ENCODE results near the gene CBR1. TPM values are rescaled to one million over a fixed set of nuclear protein-coding genes. Genes with fewer than 3 reads are reported as not detected.

Gene CBR1
- polyA plus RNA-seq, 2 donors = 102 to 207 TPM

- Histone ChIP-seq H3K9me3 (ENCODE audit: control insufficient read depth in 2 of 2, insufficient read depth in 1 of 2, low read depth in 1 of 2, low read length in 1 of 2) (no peaks in the 10 kb centered on the region), H3K27me3 (ENCODE audit: control insufficient read depth in 1 of 2, insufficient read depth in 2 of 2, low read length in 2 of 2) (no peaks in the 10 kb centered on the region), H3K36me3 (ENCODE audit: control insufficient read depth in 2 of 2, insufficient read depth in 2 of 2, low read length in 1 of 2) (no peaks in the 10 kb centered on the region), H3K4me1 (ENCODE audit: control insufficient read depth in 2 of 2, insufficient read depth in 2 of 2, low read length in 1 of 2) (no peaks in the 10 kb centered on the region), H3K27ac (ENCODE audit: low read depth in 2 of 2, low read length in 1 of 2) (peak overlapping the region; percentile 41 to 65), H3K4me3 (ENCODE audit: low read depth in 1 of 2, low read length in 2 of 2) (no peak overlapping the region)
- WGBS, 2 donors = 41% methylated on average over 29 of the region's 29 CpGs
Measured at GRCh38 chr21:36104317-36105300, 34.8 kb downstream of the CBR1 start.

DNA sequence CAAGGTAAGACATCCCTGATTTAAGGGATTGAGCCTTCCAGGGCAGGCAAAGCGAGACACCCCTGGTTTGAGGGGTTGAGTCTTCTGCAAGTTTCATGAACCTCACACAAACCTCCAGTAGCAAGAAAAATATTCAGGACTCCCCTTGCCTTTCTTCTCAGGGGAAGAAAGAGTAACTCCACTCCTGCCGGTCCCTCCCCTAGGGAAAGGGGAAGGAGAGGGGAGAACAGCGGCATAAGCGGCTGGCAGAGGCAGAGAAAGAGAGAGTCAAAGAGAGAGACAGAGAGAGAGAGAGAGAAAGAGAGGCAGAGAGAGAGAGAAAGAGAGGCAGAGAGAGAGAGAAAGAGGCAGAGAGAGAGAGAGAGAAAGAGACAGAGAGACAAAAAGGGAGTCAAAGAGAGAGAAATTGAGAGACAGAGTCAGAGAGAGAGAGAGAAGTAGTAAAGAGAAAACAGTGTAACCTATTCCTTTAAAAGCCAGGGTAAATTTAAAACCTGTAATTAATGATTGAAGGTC is 35.6 kb downstream of the CBR1 start:
- Histone ChIP-seq H3K36me3 (ENCODE audit: control insufficient read depth in 2 of 2, insufficient read depth in 2 of 2, low read length in 1 of 2) (no peaks in the 10 kb centered on the region), H3K4me3 (ENCODE audit: low read depth in 1 of 2, low read length in 2 of 2) (no peak overlapping the region), H3K4me1 (ENCODE audit: control insufficient read depth in 2 of 2, insufficient read depth in 2 of 2, low read length in 1 of 2) (no peaks in the 10 kb centered on the region), H3K9me3 (ENCODE audit: control insufficient read depth in 2 of 2, insufficient read depth in 1 of 2, low read depth in 1 of 2, low read length in 1 of 2) (no peaks in the 10 kb centered on the region), H3K27me3 (ENCODE audit: control insufficient read depth in 1 of 2, insufficient read depth in 2 of 2, low read length in 2 of 2) (no peaks in the 10 kb centered on the region), H3K27ac (ENCODE audit: low read depth in 2 of 2, low read length in 1 of 2) (no peak overlapping the region)
- WGBS, 2 donors = 74 to 78% methylated on average over 4 of the region's 4 CpGs

DNA sequence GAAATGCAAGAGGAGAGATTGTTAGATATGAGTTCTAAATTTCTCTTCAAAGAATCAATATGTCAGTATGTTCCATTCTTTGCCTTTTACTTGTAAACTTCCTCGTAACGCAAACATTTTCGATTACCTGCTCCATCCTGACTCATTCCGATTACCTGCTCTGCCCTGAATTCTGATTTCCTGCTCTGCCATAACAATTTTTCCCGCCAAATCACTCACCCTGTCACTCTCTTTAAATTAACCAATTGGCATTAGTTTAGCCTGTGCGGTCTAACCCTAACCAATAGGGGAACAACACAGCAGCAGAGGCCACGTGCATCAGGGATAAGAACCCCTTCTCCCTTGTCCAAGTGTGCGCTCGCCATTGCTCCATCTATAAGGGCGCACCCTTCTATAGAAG is 40.0 kb downstream of the CBR1 start:
- Histone ChIP-seq H3K36me3 (ENCODE audit: control insufficient read depth in 2 of 2, insufficient read depth in 2 of 2, low read length in 1 of 2) (no peaks in the 10 kb centered on the region), H3K27ac (ENCODE audit: low read depth in 2 of 2, low read length in 1 of 2) (no peak overlapping the region), H3K4me3 (ENCODE audit: low read depth in 1 of 2, low read length in 2 of 2) (no peak overlapping the region), H3K9me3 (ENCODE audit: control insufficient read depth in 2 of 2, insufficient read depth in 1 of 2, low read depth in 1 of 2, low read length in 1 of 2) (no peaks in the 10 kb centered on the region), H3K4me1 (ENCODE audit: control insufficient read depth in 2 of 2, insufficient read depth in 2 of 2, low read length in 1 of 2) (peaks cover 0 to 3% of the 10 kb centered on the region in 2 donors), H3K27me3 (ENCODE audit: control insufficient read depth in 1 of 2, insufficient read depth in 2 of 2, low read length in 2 of 2) (no peaks in the 10 kb centered on the region)
- WGBS, 2 donors = 94 to 95% methylated on average over 10 of the region's 10 CpGs

GRCh38 chr21:36111238-36111637 is 41.4 kb downstream of the CBR1 start:
- peaks cover 0 to 3% of the 10 kb centered on the region in 2 donors for H3K4me1 ChIP-seq (ENCODE audit: control insufficient read depth in 2 of 2, insufficient read depth in 2 of 2, low read length in 1 of 2)
- H3K4me3 ChIP-seq (ENCODE audit: low read depth in 1 of 2, low read length in 2 of 2) = no peak overlapping the region
- H3K27me3 ChIP-seq (ENCODE audit: control insufficient read depth in 1 of 2, insufficient read depth in 2 of 2, low read length in 2 of 2) = no peaks in the 10 kb centered on the region
- H3K9me3 ChIP-seq (ENCODE audit: control insufficient read depth in 2 of 2, insufficient read depth in 1 of 2, low read depth in 1 of 2, low read length in 1 of 2) = no peaks in the 10 kb centered on the region
- no peaks in the 10 kb centered on the region for H3K36me3 ChIP-seq (ENCODE audit: control insufficient read depth in 2 of 2, insufficient read depth in 2 of 2, low read length in 1 of 2)
- H3K27ac ChIP-seq (ENCODE audit: low read depth in 2 of 2, low read length in 1 of 2) = no peak overlapping the region
- WGBS, 2 donors = 75 to 77% methylated on average over 8 of the region's 8 CpGs

- no peaks in the 10 kb centered on the region for H3K27me3 ChIP-seq (ENCODE audit: control insufficient read depth in 1 of 2, insufficient read depth in 2 of 2, low read length in 2 of 2)
- H3K4me1 ChIP-seq (ENCODE audit: control insufficient read depth in 2 of 2, insufficient read depth in 2 of 2, low read length in 1 of 2) = peaks cover 0 to 8% of the 10 kb centered on the region in 2 donors
- peak overlapping the region; percentile 44 to 79 for H3K27ac ChIP-seq (ENCODE audit: low read depth in 2 of 2, low read length in 1 of 2)
- no peaks in the 10 kb centered on the region for H3K36me3 ChIP-seq (ENCODE audit: control insufficient read depth in 2 of 2, insufficient read depth in 2 of 2, low read length in 1 of 2)
- 39 to 40% methylated on average over 17 of the region's 17 CpGs for WGBS, 2 donors
- H3K4me3 ChIP-seq (ENCODE audit: low read depth in 1 of 2, low read length in 2 of 2) = peak overlapping the region in 1 of 2 donors; percentile 11
- H3K9me3 ChIP-seq (ENCODE audit: control insufficient read depth in 2 of 2, insufficient read depth in 1 of 2, low read depth in 1 of 2, low read length in 1 of 2) = no peaks in the 10 kb centered on the region
Measured at GRCh38 chr21:36113647-36114428, 44.0 kb downstream of the CBR1 start.

DNA sequence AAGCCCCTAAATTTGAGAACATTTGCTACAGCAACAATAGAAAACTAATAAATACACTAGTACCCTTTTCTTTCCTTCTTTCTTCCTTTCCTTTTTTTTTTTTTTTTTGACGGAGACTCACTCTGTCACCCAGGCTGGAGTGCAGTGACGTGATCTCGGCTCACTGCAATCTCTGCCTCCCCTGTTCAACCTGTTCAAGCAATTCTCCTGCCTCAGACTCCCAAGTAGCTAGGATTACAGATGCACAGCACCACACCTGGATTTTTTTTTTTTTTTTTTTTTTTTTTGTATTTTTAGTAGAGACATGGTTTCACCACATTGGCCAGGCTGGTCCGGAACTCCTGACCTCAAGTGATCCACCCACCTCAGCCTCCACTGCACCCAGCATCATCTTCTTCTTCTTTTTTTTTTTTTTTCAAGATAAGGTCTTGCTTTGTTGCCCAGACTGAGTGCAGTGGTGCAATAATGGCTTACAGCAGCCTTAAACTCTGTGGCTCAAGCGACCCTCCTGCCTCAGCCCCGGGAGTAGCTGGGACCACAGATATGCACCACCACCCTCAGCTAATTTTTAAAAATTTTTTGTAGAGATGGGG is 45.4 kb downstream of the CBR1 start:
- Histone ChIP-seq H3K9me3 (ENCODE audit: control insufficient read depth in 2 of 2, insufficient read depth in 1 of 2, low read depth in 1 of 2, low read length in 1 of 2) (no peaks in the 10 kb centered on the region), H3K27ac (ENCODE audit: low read depth in 2 of 2, low read length in 1 of 2) (peak overlapping the region in 1 of 2 donors; percentile 57), H3K27me3 (ENCODE audit: control insufficient read depth in 1 of 2, insufficient read depth in 2 of 2, low read length in 2 of 2) (no peaks in the 10 kb centered on the region), H3K36me3 (ENCODE audit: control insufficient read depth in 2 of 2, insufficient read depth in 2 of 2, low read length in 1 of 2) (no peaks in the 10 kb centered on the region), H3K4me3 (ENCODE audit: low read depth in 1 of 2, low read length in 2 of 2) (no peak overlapping the region), H3K4me1 (ENCODE audit: control insufficient read depth in 2 of 2, insufficient read depth in 2 of 2, low read length in 1 of 2) (peaks cover 0 to 9% of the 10 kb centered on the region in 2 donors)
- 78 to 82% methylated on average over 6 of the region's 6 CpGs for WGBS, 2 donors

DNA sequence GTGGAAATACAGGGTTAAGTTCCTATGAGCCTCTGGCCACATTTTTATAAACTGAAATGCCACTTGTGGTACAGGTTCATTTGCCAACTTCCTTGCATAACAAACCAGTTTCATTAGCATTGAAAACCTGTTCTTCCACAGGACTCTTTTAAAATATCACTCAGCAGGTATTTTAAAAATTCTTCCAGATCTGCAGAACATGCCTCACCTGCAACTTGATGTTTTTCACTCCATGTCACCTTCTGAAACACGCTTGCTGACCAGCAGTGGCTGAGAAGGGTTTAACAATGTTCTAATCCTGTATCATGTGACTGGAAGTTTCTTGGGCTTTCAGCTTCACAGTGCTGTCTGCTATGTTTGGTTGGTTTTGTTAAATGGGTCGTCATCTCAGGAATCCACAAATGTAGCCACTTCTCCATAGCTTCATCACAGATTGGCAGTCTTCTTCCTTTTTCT is 47.5 kb downstream of the CBR1 start:
- Histone ChIP-seq H3K4me3 (ENCODE audit: low read depth in 1 of 2, low read length in 2 of 2) (no peak overlapping the region), H3K27ac (ENCODE audit: low read depth in 2 of 2, low read length in 1 of 2) (peak overlapping the region; percentile 40 to 55), H3K9me3 (ENCODE audit: control insufficient read depth in 2 of 2, insufficient read depth in 1 of 2, low read depth in 1 of 2, low read length in 1 of 2) (no peaks in the 10 kb centered on the region), H3K4me1 (ENCODE audit: control insufficient read depth in 2 of 2, insufficient read depth in 2 of 2, low read length in 1 of 2) (peaks cover 0 to 9% of the 10 kb centered on the region in 2 donors), H3K27me3 (ENCODE audit: control insufficient read depth in 1 of 2, insufficient read depth in 2 of 2, low read length in 2 of 2) (no peaks in the 10 kb centered on the region), H3K36me3 (ENCODE audit: control insufficient read depth in 2 of 2, insufficient read depth in 2 of 2, low read length in 1 of 2) (no peaks in the 10 kb centered on the region)
- WGBS, 2 donors = 53 to 69% methylated on average over 2 of the region's 2 CpGs

GRCh38 chr21:36120304-36120888 is 50.6 kb downstream of the CBR1 start:
- Histone ChIP-seq H3K27ac (ENCODE audit: low read depth in 2 of 2, low read length in 1 of 2) (no peak overlapping the region), H3K9me3 (ENCODE audit: control insufficient read depth in 2 of 2, insufficient read depth in 1 of 2, low read depth in 1 of 2, low read length in 1 of 2) (no peaks in the 10 kb centered on the region), H3K4me1 (ENCODE audit: control insufficient read depth in 2 of 2, insufficient read depth in 2 of 2, low read length in 1 of 2) (peaks cover 0 to 9% of the 10 kb centered on the region in 2 donors), H3K4me3 (ENCODE audit: low read depth in 1 of 2, low read length in 2 of 2) (no peak overlapping the region), H3K36me3 (ENCODE audit: control insufficient read depth in 2 of 2, insufficient read depth in 2 of 2, low read length in 1 of 2) (no peaks in the 10 kb centered on the region), H3K27me3 (ENCODE audit: control insufficient read depth in 1 of 2, insufficient read depth in 2 of 2, low read length in 2 of 2) (no peaks in the 10 kb centered on the region)
- 76 to 96% methylated on average over 7 of the region's 7 CpGs for WGBS, 2 donors

All from esophagus (tissue), 2 donors.